SK-N-SH (cell line): Measurements from ENCODE around the gene CCDC40. TPM values are rescaled to one million over a fixed set of nuclear protein-coding genes. Genes with fewer than 3 reads are reported as not detected.

Experiments
- CTCF ChIA-PET: fragments of 300-600, 350-600 bp; formaldehyde crosslinking; extraction: SDS; loops from one replicate; lab custom pipeline; 2021; lab: Yijun Ruan, JAX
- POLR2A ChIA-PET: fragments of 350-600 bp; sonication (Branson Sonifier 250); formaldehyde crosslinking; extraction: SDS; loops from one replicate; lab custom pipeline; 2020; ENCODE audit warnings: antibody characterized with exemption, inconsistent platforms; lab: Yijun Ruan, JAX
- DNase-seq: peaks from one replicate; pipeline ENCODE4 v3.0.0; 2012
- H2AFZ ChIP-seq: fragments of 200-600 bp; sonication (generic); 2 replicates; pipeline ENCODE4 v1.8.1; 2016; ENCODE audit warnings: antibody characterized with exemption, mild to moderate bottlenecking, low read depth
- H3F3A ChIP-seq: fragments of 200-600 bp; sonication (generic); replicated peaks from 2 replicates; pipeline ENCODE3; 2016; ENCODE audit warnings: antibody characterized with exemption, mild to moderate bottlenecking; ENCODE audit not compliant: insufficient read depth
- H3K27ac ChIP-seq, 2 experiments: fragments of 200-500 bp in 1 of 2; fragments of 200-600 bp in 1 of 2; sonication (Bioruptor generic) in 1 of 2; sonication (generic), shearing (Covaris generic) in 1 of 2; 2 replicates each; pipeline versions ENCODE4 v1.5.1 to v1.6.1; 2014 to 2016; ENCODE audit warnings: low read depth in 2 of 2, inconsistent platforms in 1 of 2, low read length in 1 of 2, mild to moderate bottlenecking in 1 of 2, mixed read lengths in 1 of 2
- H3K27me3 ChIP-seq: fragments of 200-600 bp; sonication (generic), shearing (Covaris generic); 2 replicates; pipeline ENCODE4 v1.6.1; 2016; ENCODE audit warnings: mixed run types; ENCODE audit not compliant: insufficient read depth
- H3K36me3 ChIP-seq, 2 experiments: fragments of 200-500 bp in 1 of 2; fragments of 200-600 bp in 1 of 2; sonication (Bioruptor generic) in 1 of 2; sonication (generic) in 1 of 2; replicated peaks in 1 of 2; 2 replicates each; pipeline versions ENCODE3 to v1.5.1; 2014 to 2016; ENCODE audit warnings: low read length in 1 of 2, mild to moderate bottlenecking in 1 of 2; ENCODE audit not compliant: insufficient read depth in 2 of 2, control insufficient read depth in 1 of 2
- H3K4me1 ChIP-seq, 2 experiments: fragments of 200-500 bp in 1 of 2; fragments of 200-600 bp in 1 of 2; sonication (Bioruptor generic) in 1 of 2; sonication (generic), shearing (Covaris generic) in 1 of 2; 2 replicates each; pipeline versions ENCODE4 v1.5.1 to v1.6.1; 2014 to 2016; ENCODE audit warnings: low read depth in 1 of 2, low read length in 1 of 2, mixed run types in 1 of 2; ENCODE audit not compliant: insufficient read depth in 2 of 2, control insufficient read depth in 1 of 2
- H3K4me2 ChIP-seq: fragments of 200-600 bp; sonication (generic), shearing (Covaris generic); 2 replicates; pipeline ENCODE4 v1.6.1; 2017; ENCODE audit warnings: mixed run types
- H3K4me3 ChIP-seq, 2 experiments: fragments of 200-500 bp in 1 of 2; fragments of 200-600 bp in 1 of 2; sonication (Bioruptor generic) in 1 of 2; sonication (generic), shearing (Covaris generic) in 1 of 2; 2 replicates each; pipeline versions ENCODE4 v1.5.1 to v1.8.1; 2014 to 2016; ENCODE audit warnings: low read depth in 2 of 2, inconsistent platforms in 1 of 2, low read length in 1 of 2, mild to moderate bottlenecking in 1 of 2, mixed read lengths in 1 of 2, moderate library complexity in 1 of 2
- H3K79me2 ChIP-seq: fragments of 200-600 bp; sonication (generic); 2 replicates; pipeline ENCODE4 v1.8.1; 2017; ENCODE audit warnings: mild to moderate bottlenecking; ENCODE audit not compliant: insufficient read depth
- H3K9ac ChIP-seq: fragments of 200-600 bp; sonication (generic); 2 replicates; pipeline ENCODE4 v1.6.1; 2017; ENCODE audit warnings: mixed run types
- H3K9me2 ChIP-seq: fragments of 200-600 bp; sonication (generic); 2 replicates; pipeline ENCODE4 v1.6.1; 2017; ENCODE audit warnings: mixed run types
- H3K9me3 ChIP-seq: fragments of 200-600 bp; sonication (generic); 2 replicates; pipeline ENCODE4 v1.6.1; 2017; ENCODE audit warnings: mixed run types, mild to moderate bottlenecking, moderate library complexity
- H4K20me1 ChIP-seq: fragments of 200-600 bp; sonication (generic); 2 replicates; pipeline ENCODE4 v1.6.1; 2017; ENCODE audit warnings: mild to moderate bottlenecking, mixed run types; ENCODE audit not compliant: insufficient read depth
- CHD2 ChIP-seq: fragments of 150-350 bp; IDR thresholded peaks from 2 replicates; pipeline ENCODE4 v1.6.1; 2018; ENCODE audit warnings: low read length; ENCODE audit not compliant: partially characterized antibody
- ELF1 ChIP-seq: IDR thresholded peaks from 2 replicates; pipeline ENCODE4 v1.4.0; 2012
- EP300 ChIP-seq, 2 experiments: IDR thresholded peaks; 2 replicates each; pipeline versions ENCODE4 v1.4.0 to v1.6.1; 2012; ENCODE audit warnings: borderline replicate concordance in 1 of 2, low read depth in 1 of 2, low read length in 1 of 2
- EZH2phosphoT487 ChIP-seq: fragments of 200-600 bp; sonication (generic); IDR thresholded peaks from 2 replicates; pipeline ENCODE4 v1.6.1; 2017; ENCODE audit warnings: low read depth, mixed run types, mild to moderate bottlenecking, antibody characterized with exemption, moderate library complexity, borderline replicate concordance
- FOXJ3 ChIP-seq: sonication (generic); formaldehyde crosslinking; IDR thresholded peaks from 2 replicates; pipeline ENCODE4 v1.5.1; 2020; ENCODE audit warnings: mild to moderate bottlenecking, missing genetic modification reagents
- GABPA ChIP-seq: IDR thresholded peaks from 2 replicates; pipeline ENCODE4 v1.4.0; 2012; ENCODE audit warnings: low read depth, mild to moderate bottlenecking
- GATA2 ChIP-seq: sonication (generic); formaldehyde crosslinking; IDR thresholded peaks from 2 replicates; pipeline ENCODE4 v1.5.0; 2020; ENCODE audit warnings: mild to moderate bottlenecking, missing genetic modification reagents
- MXI1 ChIP-seq: IDR thresholded peaks from 2 replicates; pipeline ENCODE4 v1.6.1; 2012; ENCODE audit warnings: mild to moderate bottlenecking, low read depth, low read length, improper control_type of control experiment
- POLR2AphosphoS5 ChIP-seq: IDR thresholded peaks from 2 replicates; pipeline ENCODE4 v1.6.1; 2012; ENCODE audit warnings: low read depth, low read length
- RAD21 ChIP-seq: IDR thresholded peaks from 2 replicates; pipeline ENCODE4 v1.6.1; 2012; ENCODE audit warnings: mild to moderate bottlenecking, low read length
- RCOR1 ChIP-seq: fragments of 150-350 bp; IDR thresholded peaks from 2 replicates; pipeline ENCODE4 v1.6.1; 2017; ENCODE audit warnings: antibody characterized with exemption, low read length
- RFX5 ChIP-seq: IDR thresholded peaks from 2 replicates; pipeline ENCODE4 v1.6.1; 2012; ENCODE audit warnings: mild to moderate bottlenecking, improper control_type of control experiment, low read length
- RXRA ChIP-seq: IDR thresholded peaks from 2 replicates; pipeline ENCODE4 v1.4.0; 2012; ENCODE audit warnings: low read depth, mild to moderate bottlenecking, borderline replicate concordance
- SMC3 ChIP-seq: IDR thresholded peaks from 2 replicates; pipeline ENCODE4 v1.6.1; 2012; ENCODE audit warnings: low read depth, low read length, improper control_type of control experiment
- TAF1 ChIP-seq: IDR thresholded peaks from 2 replicates; pipeline ENCODE4 v1.6.1; 2012; ENCODE audit warnings: low read depth, mild to moderate bottlenecking, low read length, moderate library complexity, borderline replicate concordance
- TCF12 ChIP-seq: IDR thresholded peaks from 2 replicates; pipeline ENCODE4 v1.4.0; 2012
- YY1 ChIP-seq: IDR thresholded peaks from 2 replicates; pipeline ENCODE4 v1.4.0; 2012; ENCODE audit warnings: low read depth, mild to moderate bottlenecking
- WGBS: methylation state at CpG from one replicate; pipeline ENCODE4 v1.1.6; 2017; ENCODE audit warnings: low lambda C conversion rate; 5-methylcytosine and 5-hydroxymethylcytosine counted together
- polyA plus RNA-seq, 3 experiments: library from polyadenylated mRNA; depleted of rRNA; stranded (reverse); fragments of >200 nt; gene quantifications; 2 replicates each; pipeline ENCODE4 v1.2.3, GENCODE V29; 2012
- TF ChIP-seq, protein P1 (sequence below): fragments of 150-350 bp; IDR thresholded peaks from 2 replicates; pipeline ENCODE4 v1.6.1; 2017; ENCODE audit warnings: antibody characterized with exemption, low read length, low read depth, borderline replicate concordance
- TF ChIP-seq, protein P2 (sequence below): fragments of 200-600 bp; sonication (generic); IDR thresholded peaks from 2 replicates; pipeline ENCODE4 v1.6.1; 2017; ENCODE audit warnings: antibody characterized with exemption, mild to moderate bottlenecking, moderate library complexity
- TF ChIP-seq, protein P3 (sequence below): IDR thresholded peaks from 2 replicates; pipeline ENCODE4 v1.4.0; 2012; ENCODE audit warnings: low read depth

CCDC40 gene
- polyA plus RNA-seq, 1 of the 3 experiments (the other 2 are of a cell fraction) = 17.3 TPM

DNA sequence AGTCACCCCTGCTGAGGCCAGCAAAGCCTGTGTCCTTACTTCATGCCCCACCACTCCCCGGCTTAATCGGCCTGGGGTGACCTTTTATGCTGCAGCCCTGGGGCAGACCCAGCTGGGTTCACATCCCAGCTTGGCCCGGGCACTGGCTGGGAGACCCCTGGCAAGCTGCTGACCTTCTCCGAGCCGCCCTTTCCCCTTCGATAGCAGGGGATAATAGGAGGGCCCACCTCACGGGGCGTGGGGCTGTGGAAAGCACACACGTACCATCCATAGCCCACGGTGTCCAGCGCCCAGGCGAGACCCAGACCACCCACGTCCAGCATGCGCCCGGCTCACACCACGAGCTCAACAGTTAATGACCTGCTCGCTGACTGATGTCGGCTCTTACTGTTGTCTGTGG lies 27.6 kb upstream of the CCDC40 start:
- no peak overlapping the region for H3K9ac ChIP-seq
- H4K20me1 ChIP-seq = peaks cover 38% of the 10 kb centered on the region
- WGBS = 81% methylated on average over 18 of the region's 18 CpGs
- CTCF ChIA-PET = interaction anchor here (0.6 to 12.1 kb wide), 65 partner anchors 9 to 973 kb away, joined by 3 to 209 read pairs (median 4); partner anchors contain the start of genes CBX2, CBX4, GAA and TBC1D16
- TF ChIP-seq, protein P1, sequence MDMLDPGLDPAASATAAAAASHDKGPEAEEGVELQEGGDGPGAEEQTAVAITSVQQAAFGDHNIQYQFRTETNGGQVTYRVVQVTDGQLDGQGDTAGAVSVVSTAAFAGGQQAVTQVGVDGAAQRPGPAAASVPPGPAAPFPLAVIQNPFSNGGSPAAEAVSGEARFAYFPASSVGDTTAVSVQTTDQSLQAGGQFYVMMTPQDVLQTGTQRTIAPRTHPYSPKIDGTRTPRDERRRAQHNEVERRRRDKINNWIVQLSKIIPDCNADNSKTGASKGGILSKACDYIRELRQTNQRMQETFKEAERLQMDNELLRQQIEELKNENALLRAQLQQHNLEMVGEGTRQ = no peak
- no peak for TF ChIP-seq MXI1
- peaks cover 0 to 5% of the 10 kb centered on the region in 2 experiments; a peak in 1 of 4 replicates for H3K4me1 ChIP-seq
- no peak overlapping the region for H3K27ac ChIP-seq
- H3K27me3 ChIP-seq = no peaks in the 10 kb centered on the region
- H3F3A ChIP-seq = no peaks in the 10 kb centered on the region
- no peak overlapping the region for H2AFZ ChIP-seq
- H3K36me3 ChIP-seq = peaks cover 7 to 22% of the 10 kb centered on the region in 2 experiments
- POLR2A ChIA-PET = interaction anchor here (0.6 to 1.0 kb wide), 2 partner anchors 21 to 74 kb away, joined by 3 to 4 read pairs; no protein-coding TSS in a partner anchor
- no peak overlapping the region for H3K4me2 ChIP-seq
- no peaks in the 10 kb centered on the region for H3K9me2 ChIP-seq
- H3K79me2 ChIP-seq = peaks cover 13% of the 10 kb centered on the region
- H3K9me3 ChIP-seq = no peaks in the 10 kb centered on the region
- no peak overlapping the region; a peak in 1 of 4 replicates for H3K4me3 ChIP-seq
- DNase-seq = no peak

DNA sequence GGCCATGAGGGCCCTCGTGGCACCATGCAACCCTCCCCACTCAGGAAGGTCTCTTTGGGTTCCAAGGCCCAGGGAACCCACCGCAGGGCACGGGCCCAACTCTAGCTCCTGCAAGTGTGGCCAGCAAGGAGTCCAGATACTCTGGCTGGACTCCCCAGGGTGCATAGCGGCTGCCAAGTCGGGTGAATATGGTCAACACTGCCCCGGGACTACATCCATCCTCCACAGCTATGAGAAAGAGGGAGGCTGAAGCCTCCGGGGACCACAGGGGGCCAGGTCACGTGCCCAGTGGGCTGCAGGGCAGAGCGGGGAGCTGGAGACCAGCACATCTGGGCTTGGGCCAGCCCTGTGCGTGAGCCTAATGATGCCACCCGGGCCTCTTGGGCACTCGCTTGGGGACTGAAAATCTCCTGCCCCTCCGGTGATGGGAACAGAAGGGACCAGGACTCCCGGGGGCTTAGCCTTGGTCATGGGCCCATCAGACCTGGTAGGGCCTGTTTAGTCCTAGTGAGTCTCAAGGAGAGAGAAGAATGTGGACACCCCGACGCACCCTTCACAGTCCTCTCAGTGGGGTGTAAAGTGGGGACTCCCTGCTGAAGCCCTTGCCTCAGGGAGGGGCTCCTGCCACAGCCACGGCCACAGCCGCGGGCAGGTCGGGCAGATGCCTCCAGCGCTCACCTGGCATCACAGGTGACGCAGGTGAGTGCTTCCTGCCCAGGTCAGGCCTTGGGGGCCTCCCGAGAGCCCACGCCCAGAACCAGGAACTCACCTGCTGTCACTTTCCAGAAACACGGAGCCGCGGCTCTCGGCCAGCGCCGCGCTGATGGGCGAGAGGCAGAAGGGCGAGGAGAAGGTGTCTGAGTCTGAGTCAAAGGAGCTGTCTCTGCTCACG lies 26.8 kb upstream of the CCDC40 start:
- TF ChIP-seq, protein P2, sequence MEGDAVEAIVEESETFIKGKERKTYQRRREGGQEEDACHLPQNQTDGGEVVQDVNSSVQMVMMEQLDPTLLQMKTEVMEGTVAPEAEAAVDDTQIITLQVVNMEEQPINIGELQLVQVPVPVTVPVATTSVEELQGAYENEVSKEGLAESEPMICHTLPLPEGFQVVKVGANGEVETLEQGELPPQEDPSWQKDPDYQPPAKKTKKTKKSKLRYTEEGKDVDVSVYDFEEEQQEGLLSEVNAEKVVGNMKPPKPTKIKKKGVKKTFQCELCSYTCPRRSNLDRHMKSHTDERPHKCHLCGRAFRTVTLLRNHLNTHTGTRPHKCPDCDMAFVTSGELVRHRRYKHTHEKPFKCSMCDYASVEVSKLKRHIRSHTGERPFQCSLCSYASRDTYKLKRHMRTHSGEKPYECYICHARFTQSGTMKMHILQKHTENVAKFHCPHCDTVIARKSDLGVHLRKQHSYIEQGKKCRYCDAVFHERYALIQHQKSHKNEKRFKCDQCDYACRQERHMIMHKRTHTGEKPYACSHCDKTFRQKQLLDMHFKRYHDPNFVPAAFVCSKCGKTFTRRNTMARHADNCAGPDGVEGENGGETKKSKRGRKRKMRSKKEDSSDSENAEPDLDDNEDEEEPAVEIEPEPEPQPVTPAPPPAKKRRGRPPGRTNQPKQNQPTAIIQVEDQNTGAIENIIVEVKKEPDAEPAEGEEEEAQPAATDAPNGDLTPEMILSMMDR = no peak
- TF ChIP-seq RXRA (no peak), POLR2AphosphoS5 (no peak), YY1 (no peak), ELF1 (no peak), GATA2 (no peak), TCF12 (no peak), RCOR1 (no peak), TAF1 (no peak), GABPA (no peak), CHD2 (no peak), EZH2phosphoT487 (no peak), FOXJ3 (CRISPR knock-in tag) (no peak), SMC3 (no peak), RFX5 (no peak), EP300 (IDR thresholded peaks at IDR 0.05; ENCODE audit: borderline replicate concordance in 1 of 2, low read depth in 1 of 2, low read length in 1 of 2) (no peak), RAD21 (no peak)
- TF ChIP-seq, protein P3, sequence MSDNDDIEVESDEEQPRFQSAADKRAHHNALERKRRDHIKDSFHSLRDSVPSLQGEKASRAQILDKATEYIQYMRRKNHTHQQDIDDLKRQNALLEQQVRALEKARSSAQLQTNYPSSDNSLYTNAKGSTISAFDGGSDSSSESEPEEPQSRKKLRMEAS = no peak
- Histone ChIP-seq H3K9ac (no peak overlapping the region), H3K36me3 (peaks cover 14 to 22% of the 10 kb centered on the region in 2 experiments), H3K27me3 (no peaks in the 10 kb centered on the region), H3K4me3 (no peak overlapping the region), H3K9me3 (peaks cover 5% of the 10 kb centered on the region; the same call in 1 of the 2 replicates), H3K4me1 (peaks cover 0 to 5% of the 10 kb centered on the region in 2 experiments; a peak in 1 of 4 replicates), H3K9me2 (no peaks in the 10 kb centered on the region), H3F3A (no peaks in the 10 kb centered on the region), H3K79me2 (peaks cover 20% of the 10 kb centered on the region), H2AFZ (no peak overlapping the region), H4K20me1 (peaks cover 40% of the 10 kb centered on the region), H3K27ac (no peak overlapping the region), H3K4me2 (no peak overlapping the region)
- CTCF ChIA-PET = interaction anchor here (0.7 to 12.1 kb wide), 35 partner anchors 8 to 972 kb away, joined by 3 to 209 read pairs (median 7); partner anchors contain the start of genes CBX2, GAA and TBC1D16
- POLR2A ChIA-PET = interaction anchor here (0.5 kb wide), 1 partner anchor 330 kb away, joined by 3 read pairs; no protein-coding TSS in a partner anchor
- WGBS = 96% methylated on average over 26 of the region's 34 CpGs
- DNase-seq = no peak
